GM12878 (cell line): ENCODE measurements around the gene PRR14L. TPM values are rescaled to one million over a fixed set of nuclear protein-coding genes. Genes with fewer than 3 reads are reported as not detected.

Source experiments
- NFXL1 ChIP-seq: fragments of 450-650 bp; IDR thresholded peaks from 2 replicates; pipeline ENCODE4 v1.6.1; 2017; ENCODE audit warnings: antibody characterized with exemption, mild to moderate bottlenecking, borderline replicate concordance
- polyA plus RNA-seq, 11 experiments: library from polyadenylated mRNA; depleted of rRNA in 4 of 11; unstranded in 6 of 11; stranded (reverse) in 5 of 11; fragments of >200 nt; fragmentation: Nextera tagmentation in 4 of 11; fragmentation: Illumina TruSeq in 1 of 11; extraction: Ambion mirVana in 4 of 11; extraction: Trizol in 1 of 11; gene quantifications; 1 replicate in 1 of 11; 2 replicates in 10 of 11; pipeline versions ENCODE4 v1.2.1 to v1.2.3, GENCODE V29; 2011 to 2016; ENCODE audit warnings: inconsistent platforms in 2 of 11, missing spikeins in 2 of 11, low read depth in 1 of 11
- total RNA-seq, 4 experiments: library from RNA; depleted of rRNA in 3 of 4; stranded (reverse); fragments of >200 nt in 3 of 4; fragmentation: Illumina TruSeq in 1 of 4; extraction: Trizol in 1 of 4; gene quantifications; 2 replicates each; pipeline versions ENCODE4 v1.2.1 to v1.2.3, GENCODE V29; 2013 to 2021
- TF ChIP-seq, protein P1 (sequence below): fragments of 450-650 bp; formaldehyde crosslinking; IDR thresholded peaks from 2 replicates; pipeline ENCODE4 v1.4.0; 2022; ENCODE audit warnings: mild to moderate bottlenecking, moderate library complexity
- TF ChIP-seq, protein P2 (sequence below): IDR thresholded peaks from 2 replicates; pipeline ENCODE4 v1.6.1; 2011; ENCODE audit warnings: mild to moderate bottlenecking, low read depth, low read length, moderate library complexity; ENCODE audit not compliant: insufficient replicate concordance
- TF ChIP-seq, protein P3 (sequence below): fragments of 450-650 bp; IDR thresholded peaks from 2 replicates; pipeline ENCODE4 v1.6.1; 2014; ENCODE audit warnings: mild to moderate bottlenecking
- TF ChIP-seq, protein P4 (sequence below): fragments of 450-650 bp; IDR thresholded peaks from 2 replicates; pipeline ENCODE4 v1.6.1; 2016; ENCODE audit warnings: mild to moderate bottlenecking
- TF ChIP-seq, protein P5 (sequence below): IDR thresholded peaks from 2 replicates; pipeline ENCODE4 v1.6.1; 2011; ENCODE audit warnings: borderline replicate concordance, low read depth, mild to moderate bottlenecking, moderate library complexity, mixed read lengths, low read length; ENCODE audit not compliant: insufficient read depth; ENCODE audit errors: extremely low read length

PRR14L gene
- total and polyA plus RNA-seq, 10 of the 15 experiments (the other 5 are each of a cell fraction or from before 2014, with no cell fraction given) = 4.2 to 49.0 (median 21.4) TPM

DNA sequence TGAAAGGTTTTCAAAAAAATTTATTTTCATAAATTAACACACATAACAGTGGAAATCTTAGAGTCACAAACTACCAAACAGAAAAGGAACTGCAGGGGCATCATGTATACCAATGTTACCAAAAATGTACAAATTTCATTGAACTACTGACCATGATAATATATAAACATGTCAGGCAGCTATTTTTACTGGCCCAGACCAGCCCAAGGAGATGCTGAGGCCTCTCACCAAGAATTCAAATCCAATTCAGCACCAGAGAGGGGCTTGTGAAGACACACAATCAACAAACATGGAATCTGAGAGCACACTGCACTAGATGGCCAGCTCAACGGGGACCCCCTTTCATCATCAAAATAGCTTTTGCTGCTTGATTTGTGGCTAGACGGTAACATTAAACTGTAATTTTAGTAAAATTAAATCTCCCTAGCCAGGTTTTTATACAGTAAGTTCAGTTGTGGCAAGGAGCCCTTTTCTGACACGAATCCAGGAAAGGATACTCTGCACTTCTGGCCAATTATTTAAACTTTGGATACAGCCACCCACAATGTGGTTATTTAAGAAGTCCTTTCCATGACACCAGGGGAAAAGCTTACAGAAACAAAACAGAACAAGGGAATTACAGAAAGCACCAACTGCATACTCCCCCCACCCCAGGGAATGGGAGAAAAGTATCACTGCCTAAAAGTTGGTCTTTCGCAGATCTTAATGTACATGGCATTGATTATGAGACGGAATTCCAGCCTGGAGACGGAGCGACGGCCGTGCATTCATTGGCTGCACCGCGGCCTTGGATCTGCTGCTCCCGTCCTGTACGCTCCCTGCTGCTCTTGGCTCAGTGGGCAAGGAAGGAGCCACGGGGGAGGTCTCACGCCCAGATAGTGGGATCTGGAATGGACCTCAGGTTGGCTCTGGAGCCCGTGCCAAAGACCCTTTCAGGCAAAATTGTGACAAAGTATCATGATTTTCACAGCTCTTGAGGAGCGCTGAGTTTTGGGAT is 68.3 kb downstream of the PRR14L start (continued):
- TF ChIP-seq, protein P1, sequence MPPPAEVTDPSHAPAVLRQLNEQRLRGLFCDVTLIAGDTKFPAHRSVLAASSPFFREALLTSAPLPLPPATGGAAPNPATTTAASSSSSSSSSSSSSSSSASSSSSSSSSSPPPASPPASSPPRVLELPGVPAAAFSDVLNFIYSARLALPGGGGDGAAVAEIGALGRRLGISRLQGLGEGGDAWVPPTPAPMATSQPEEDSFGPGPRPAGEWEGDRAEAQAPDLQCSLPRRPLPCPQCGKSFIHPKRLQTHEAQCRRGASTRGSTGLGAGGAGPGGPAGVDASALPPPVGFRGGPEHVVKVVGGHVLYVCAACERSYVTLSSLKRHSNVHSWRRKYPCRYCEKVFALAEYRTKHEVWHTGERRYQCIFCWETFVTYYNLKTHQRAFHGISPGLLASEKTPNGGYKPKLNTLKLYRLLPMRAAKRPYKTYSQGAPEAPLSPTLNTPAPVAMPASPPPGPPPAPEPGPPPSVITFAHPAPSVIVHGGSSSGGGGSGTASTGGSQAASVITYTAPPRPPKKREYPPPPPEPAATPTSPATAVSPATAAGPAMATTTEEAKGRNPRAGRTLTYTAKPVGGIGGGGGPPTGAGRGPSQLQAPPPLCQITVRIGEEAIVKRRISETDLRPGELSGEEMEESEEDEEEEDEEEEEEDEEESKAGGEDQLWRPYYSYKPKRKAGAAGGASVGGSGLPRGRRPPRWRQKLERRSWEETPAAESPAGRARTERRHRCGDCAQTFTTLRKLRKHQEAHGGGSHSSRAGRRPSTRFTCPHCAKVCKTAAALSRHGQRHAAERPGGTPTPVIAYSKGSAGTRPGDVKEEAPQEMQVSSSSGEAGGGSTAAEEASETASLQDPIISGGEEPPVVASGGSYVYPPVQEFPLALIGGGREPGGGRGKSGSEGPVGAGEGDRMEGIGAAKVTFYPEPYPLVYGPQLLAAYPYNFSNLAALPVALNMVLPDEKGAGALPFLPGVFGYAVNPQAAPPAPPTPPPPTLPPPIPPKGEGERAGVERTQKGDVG (CRISPR knock-in tag) = no peak
- TF ChIP-seq, protein P2, sequence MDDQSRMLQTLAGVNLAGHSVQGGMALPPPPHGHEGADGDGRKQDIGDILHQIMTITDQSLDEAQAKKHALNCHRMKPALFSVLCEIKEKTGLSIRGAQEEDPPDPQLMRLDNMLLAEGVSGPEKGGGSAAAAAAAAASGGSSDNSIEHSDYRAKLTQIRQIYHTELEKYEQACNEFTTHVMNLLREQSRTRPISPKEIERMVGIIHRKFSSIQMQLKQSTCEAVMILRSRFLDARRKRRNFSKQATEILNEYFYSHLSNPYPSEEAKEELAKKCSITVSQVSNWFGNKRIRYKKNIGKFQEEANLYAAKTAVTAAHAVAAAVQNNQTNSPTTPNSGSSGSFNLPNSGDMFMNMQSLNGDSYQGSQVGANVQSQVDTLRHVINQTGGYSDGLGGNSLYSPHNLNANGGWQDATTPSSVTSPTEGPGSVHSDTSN = no peak
- TF ChIP-seq, protein P3, sequence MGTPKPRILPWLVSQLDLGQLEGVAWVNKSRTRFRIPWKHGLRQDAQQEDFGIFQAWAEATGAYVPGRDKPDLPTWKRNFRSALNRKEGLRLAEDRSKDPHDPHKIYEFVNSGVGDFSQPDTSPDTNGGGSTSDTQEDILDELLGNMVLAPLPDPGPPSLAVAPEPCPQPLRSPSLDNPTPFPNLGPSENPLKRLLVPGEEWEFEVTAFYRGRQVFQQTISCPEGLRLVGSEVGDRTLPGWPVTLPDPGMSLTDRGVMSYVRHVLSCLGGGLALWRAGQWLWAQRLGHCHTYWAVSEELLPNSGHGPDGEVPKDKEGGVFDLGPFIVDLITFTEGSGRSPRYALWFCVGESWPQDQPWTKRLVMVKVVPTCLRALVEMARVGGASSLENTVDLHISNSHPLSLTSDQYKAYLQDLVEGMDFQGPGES = no peak
- TF ChIP-seq, protein P4, sequence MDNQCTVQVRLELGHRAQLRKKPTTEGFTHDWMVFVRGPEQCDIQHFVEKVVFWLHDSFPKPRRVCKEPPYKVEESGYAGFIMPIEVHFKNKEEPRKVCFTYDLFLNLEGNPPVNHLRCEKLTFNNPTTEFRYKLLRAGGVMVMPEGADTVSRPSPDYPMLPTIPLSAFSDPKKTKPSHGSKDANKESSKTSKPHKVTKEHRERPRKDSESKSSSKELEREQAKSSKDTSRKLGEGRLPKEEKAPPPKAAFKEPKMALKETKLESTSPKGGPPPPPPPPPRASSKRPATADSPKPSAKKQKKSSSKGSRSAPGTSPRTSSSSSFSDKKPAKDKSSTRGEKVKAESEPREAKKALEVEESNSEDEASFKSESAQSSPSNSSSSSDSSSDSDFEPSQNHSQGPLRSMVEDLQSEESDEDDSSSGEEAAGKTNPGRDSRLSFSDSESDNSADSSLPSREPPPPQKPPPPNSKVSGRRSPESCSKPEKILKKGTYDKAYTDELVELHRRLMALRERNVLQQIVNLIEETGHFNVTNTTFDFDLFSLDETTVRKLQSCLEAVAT = no peak
- TF ChIP-seq NFXL1 = no peak
- TF ChIP-seq, protein P5, sequence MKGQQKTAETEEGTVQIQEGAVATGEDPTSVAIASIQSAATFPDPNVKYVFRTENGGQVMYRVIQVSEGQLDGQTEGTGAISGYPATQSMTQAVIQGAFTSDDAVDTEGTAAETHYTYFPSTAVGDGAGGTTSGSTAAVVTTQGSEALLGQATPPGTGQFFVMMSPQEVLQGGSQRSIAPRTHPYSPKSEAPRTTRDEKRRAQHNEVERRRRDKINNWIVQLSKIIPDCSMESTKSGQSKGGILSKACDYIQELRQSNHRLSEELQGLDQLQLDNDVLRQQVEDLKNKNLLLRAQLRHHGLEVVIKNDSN = no peak
